ENCODE measurements around the gene SREBF1. TPM values are rescaled to one million over a fixed set of nuclear protein-coding genes. Genes with fewer than 3 reads are reported as not detected.

SREBF1 gene
- total RNA-seq, 1 donor from 2014 or later, result 23.0 TPM

DNA sequence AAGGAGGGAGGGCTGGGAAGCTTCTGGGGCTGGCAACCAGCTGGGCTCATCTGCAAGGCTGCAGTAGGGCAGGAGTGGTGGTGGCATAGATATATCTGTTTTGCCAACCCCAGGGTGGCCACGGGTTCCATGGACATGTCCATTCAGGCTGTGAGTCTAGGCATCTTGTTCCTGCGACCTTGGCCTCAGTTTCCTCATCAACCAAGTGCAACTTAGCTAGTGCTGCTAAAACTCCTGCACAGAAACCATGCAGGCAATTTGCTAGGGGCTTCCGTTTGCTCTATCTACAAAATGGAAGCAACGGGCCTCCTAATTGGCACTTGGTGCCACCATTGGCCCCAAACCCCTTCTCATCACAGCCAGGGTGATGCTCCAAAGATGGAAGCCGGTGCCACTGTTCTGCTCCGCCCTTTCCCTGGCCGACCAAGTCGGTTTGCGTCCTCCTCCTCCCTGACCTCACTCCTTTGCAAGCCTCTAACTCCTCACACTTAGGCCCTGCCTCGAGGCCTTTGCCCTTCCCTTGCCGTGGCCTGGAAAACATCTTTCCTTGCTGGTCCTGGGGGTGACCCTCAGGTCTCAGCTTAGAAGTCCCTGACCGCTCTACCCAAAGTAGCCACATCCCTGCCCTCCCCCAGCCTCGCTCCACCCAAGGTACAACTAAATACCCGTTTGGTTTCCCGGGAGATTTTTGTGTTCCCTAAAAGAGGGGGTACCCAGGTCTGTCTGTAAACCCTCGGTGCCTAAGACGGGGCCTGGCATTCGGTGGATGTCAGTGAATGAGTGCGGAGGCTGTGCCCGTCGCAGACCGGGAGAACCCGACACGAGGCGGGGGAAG lies 1.2 kb downstream of the SREBF1 start:
- H3K4me3 ChIP-seq (ENCODE audit: low read length in 3 of 3), result peak overlapping the region; percentile 66 to 93 (median 91)
- peak overlapping the region; percentile 100 for H3K27ac ChIP-seq (ENCODE audit: low read depth, low read length)
- no peaks in the 10 kb centered on the region for H3K9me3 ChIP-seq (ENCODE audit: control insufficient read depth in 3 of 3, low read length in 3 of 3)
- peak overlapping the region; percentile 98 to 100 (median 100) for H3K9ac ChIP-seq (ENCODE audit: low read depth in 1 of 3, low read length in 3 of 3)
- H3K27me3 ChIP-seq (ENCODE audit: control insufficient read depth in 3 of 3, insufficient read depth in 3 of 3, low read length in 3 of 3), result no peaks in the 10 kb centered on the region
- peaks cover 0 to 12% (median 0%) of the 10 kb centered on the region in 3 donors for H3K36me3 ChIP-seq (ENCODE audit: control insufficient read depth in 3 of 3, insufficient read depth in 3 of 3, low read length in 3 of 3)
- peaks cover 68 to 76% (median 69%) of the 10 kb centered on the region in 3 donors for H3K4me1 ChIP-seq (ENCODE audit: control insufficient read depth in 3 of 3, insufficient read depth in 3 of 3, low read length in 3 of 3)

DNA sequence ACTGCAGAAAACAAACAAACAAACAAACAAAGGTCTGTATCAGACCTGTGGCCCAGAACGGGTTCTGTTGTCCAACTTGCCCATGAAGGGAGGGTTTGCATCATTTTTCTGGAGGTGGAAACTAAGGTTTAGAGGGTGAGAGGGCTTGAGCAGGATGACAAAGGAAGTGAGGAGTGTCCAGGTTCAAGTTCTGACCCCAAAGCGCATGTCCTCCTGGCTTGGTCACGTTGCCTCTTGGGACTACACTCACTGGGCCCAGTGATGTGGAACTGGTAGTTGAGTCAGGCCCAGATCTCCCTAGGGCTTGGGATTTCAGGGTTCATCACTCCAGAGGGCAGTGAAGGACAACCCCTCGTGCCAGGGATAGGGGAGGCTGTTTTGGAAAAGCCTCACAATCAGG lies 1.8 kb downstream of the SREBF1 start:
- Histone ChIP-seq H3K9me3 (ENCODE audit: control insufficient read depth in 3 of 3, low read length in 3 of 3) (no peaks in the 10 kb centered on the region), H3K4me1 (ENCODE audit: control insufficient read depth in 3 of 3, insufficient read depth in 3 of 3, low read length in 3 of 3) (peaks cover 71 to 79% (median 72%) of the 10 kb centered on the region in 3 donors), H3K27me3 (ENCODE audit: control insufficient read depth in 3 of 3, insufficient read depth in 3 of 3, low read length in 3 of 3) (no peaks in the 10 kb centered on the region), H3K27ac (ENCODE audit: low read depth, low read length) (peak overlapping the region; percentile 100), H3K4me3 (ENCODE audit: low read length in 3 of 3) (peak overlapping the region; percentile 66 to 93 (median 91)), H3K9ac (ENCODE audit: low read depth in 1 of 3, low read length in 3 of 3) (peak overlapping the region; percentile 98 to 100 (median 100)), H3K36me3 (ENCODE audit: control insufficient read depth in 3 of 3, insufficient read depth in 3 of 3, low read length in 3 of 3) (peaks cover 0 to 12% (median 0%) of the 10 kb centered on the region in 3 donors)

DNA sequence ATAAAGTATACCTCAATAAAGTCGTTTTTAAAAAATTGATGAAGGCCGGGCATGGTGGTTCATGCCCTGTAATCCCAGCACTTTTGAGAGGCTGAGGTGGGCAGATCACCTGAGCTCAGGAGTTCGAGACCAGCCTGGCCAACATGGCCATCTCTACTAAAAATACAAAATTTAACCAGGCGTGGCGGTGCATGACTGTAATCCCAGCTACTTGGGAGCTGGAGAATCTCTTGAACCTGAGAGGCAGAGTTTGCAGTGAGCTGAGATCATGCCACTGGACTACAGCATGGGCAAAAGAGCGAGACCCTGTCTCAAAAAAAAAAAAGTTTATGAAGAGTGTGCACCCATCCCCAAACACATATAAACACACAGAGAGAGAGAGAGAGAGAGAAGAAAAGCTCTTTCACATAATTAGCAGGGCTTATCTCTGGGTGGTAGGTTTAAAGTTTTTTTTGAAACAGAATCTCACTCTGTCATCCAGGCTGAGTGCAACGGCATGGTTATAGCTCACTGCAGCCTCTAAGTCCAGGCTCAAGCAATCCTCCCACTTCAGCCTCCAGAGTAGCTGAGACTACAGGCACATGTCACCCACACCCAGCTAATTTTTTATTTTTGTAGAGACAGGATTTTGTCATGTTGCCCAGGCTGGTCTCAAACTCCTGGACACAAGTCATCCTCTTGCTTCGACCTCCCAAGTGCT lies 3.0 kb downstream of the SREBF1 start:
- Histone ChIP-seq H3K27ac (ENCODE audit: low read depth, low read length) (peak overlapping the region; percentile 100), H3K4me3 (ENCODE audit: low read length in 3 of 3) (peak overlapping the region in 1 of 3 donors; percentile 10), H3K36me3 (ENCODE audit: control insufficient read depth in 3 of 3, insufficient read depth in 3 of 3, low read length in 3 of 3) (peaks cover 0 to 12% (median 0%) of the 10 kb centered on the region in 3 donors), H3K4me1 (ENCODE audit: control insufficient read depth in 3 of 3, insufficient read depth in 3 of 3, low read length in 3 of 3) (peaks cover 69 to 77% (median 69%) of the 10 kb centered on the region in 3 donors), H3K9me3 (ENCODE audit: control insufficient read depth in 3 of 3, low read length in 3 of 3) (no peaks in the 10 kb centered on the region), H3K27me3 (ENCODE audit: control insufficient read depth in 3 of 3, insufficient read depth in 3 of 3, low read length in 3 of 3) (no peaks in the 10 kb centered on the region), H3K9ac (ENCODE audit: low read depth in 1 of 3, low read length in 3 of 3) (peak overlapping the region in 2 of 3 donors; percentile 38 to 40)

DNA sequence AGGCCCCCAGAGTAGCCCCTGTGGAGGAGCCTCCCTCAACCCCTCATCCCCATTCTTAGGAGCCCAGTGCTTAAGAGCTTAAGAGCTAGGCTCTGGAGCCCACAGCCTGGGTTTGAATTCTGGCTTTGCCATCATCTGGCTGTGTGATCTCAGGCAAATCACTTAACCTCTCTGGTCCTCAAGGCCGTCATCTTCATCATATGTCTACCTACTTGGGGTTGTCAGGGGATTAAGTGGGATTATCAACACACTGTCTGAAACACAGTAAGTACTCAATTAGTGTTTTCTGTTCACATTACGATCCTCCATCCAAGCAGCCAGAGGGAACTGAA lies 4.8 kb downstream of the SREBF1 start:
- H3K36me3 ChIP-seq (ENCODE audit: control insufficient read depth in 3 of 3, insufficient read depth in 3 of 3, low read length in 3 of 3), result peaks cover 0 to 12% (median 0%) of the 10 kb centered on the region in 3 donors
- no peak overlapping the region for H3K27ac ChIP-seq (ENCODE audit: low read depth, low read length)
- no peak overlapping the region for H3K4me3 ChIP-seq (ENCODE audit: low read length in 3 of 3)
- peaks cover 69 to 77% (median 69%) of the 10 kb centered on the region in 3 donors for H3K4me1 ChIP-seq (ENCODE audit: control insufficient read depth in 3 of 3, insufficient read depth in 3 of 3, low read length in 3 of 3)
- H3K9ac ChIP-seq (ENCODE audit: low read depth in 1 of 3, low read length in 3 of 3), result peak overlapping the region; percentile 24 to 69 (median 50)
- no peaks in the 10 kb centered on the region for H3K9me3 ChIP-seq (ENCODE audit: control insufficient read depth in 3 of 3, low read length in 3 of 3)
- H3K27me3 ChIP-seq (ENCODE audit: control insufficient read depth in 3 of 3, insufficient read depth in 3 of 3, low read length in 3 of 3), result no peaks in the 10 kb centered on the region

DNA sequence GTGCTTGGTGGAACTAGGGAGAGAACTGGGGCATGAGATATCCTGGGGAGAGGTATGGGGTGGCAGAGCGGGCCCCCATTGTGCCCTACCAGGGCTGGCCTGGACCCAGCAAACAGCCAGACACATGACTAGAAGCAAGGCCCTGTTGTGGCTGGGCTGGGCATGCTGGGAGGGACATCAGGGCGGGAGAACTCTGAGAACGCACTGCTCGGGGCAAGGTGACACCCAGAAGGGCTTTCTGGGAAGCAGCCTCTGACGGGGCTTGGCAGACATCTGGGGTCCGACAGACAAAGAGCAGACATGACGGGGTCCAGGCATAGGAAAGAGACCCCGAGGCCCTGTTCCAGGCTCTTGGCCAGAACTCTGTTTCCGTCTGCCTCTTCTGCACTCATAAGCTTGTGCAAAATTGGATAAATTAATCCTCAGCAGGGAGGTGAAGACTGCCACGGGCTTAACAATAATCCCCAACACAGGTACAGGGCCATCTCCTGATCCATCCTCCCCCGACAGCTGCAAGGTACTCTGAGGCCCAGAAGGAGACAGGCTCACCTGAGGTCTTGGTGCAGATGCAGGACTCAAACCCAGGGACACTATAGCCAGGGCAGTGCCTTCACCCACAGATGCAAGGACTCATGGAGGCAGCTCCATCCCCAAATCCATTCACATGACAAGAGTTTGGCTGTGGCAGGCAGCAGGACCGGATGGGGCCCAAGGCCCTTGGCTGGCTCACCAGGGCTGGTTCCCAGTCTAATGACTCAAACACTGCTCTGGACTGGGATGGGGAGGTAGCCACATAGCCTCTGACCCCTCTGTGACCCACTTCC lies 5.4 kb downstream of the SREBF1 start:
- Histone ChIP-seq H3K27ac (ENCODE audit: low read depth, low read length) (peak overlapping the region; percentile 82), H3K9me3 (ENCODE audit: control insufficient read depth in 3 of 3, low read length in 3 of 3) (no peaks in the 10 kb centered on the region), H3K4me3 (ENCODE audit: low read length in 3 of 3) (peak overlapping the region in 1 of 3 donors; percentile 1), H3K9ac (ENCODE audit: low read depth in 1 of 3, low read length in 3 of 3) (peak overlapping the region; percentile 24 to 74 (median 69)), H3K4me1 (ENCODE audit: control insufficient read depth in 3 of 3, insufficient read depth in 3 of 3, low read length in 3 of 3) (peaks cover 73 to 82% (median 75%) of the 10 kb centered on the region in 3 donors), H3K36me3 (ENCODE audit: control insufficient read depth in 3 of 3, insufficient read depth in 3 of 3, low read length in 3 of 3) (peaks cover 0 to 12% (median 0%) of the 10 kb centered on the region in 3 donors), H3K27me3 (ENCODE audit: control insufficient read depth in 3 of 3, insufficient read depth in 3 of 3, low read length in 3 of 3) (no peaks in the 10 kb centered on the region)

DNA sequence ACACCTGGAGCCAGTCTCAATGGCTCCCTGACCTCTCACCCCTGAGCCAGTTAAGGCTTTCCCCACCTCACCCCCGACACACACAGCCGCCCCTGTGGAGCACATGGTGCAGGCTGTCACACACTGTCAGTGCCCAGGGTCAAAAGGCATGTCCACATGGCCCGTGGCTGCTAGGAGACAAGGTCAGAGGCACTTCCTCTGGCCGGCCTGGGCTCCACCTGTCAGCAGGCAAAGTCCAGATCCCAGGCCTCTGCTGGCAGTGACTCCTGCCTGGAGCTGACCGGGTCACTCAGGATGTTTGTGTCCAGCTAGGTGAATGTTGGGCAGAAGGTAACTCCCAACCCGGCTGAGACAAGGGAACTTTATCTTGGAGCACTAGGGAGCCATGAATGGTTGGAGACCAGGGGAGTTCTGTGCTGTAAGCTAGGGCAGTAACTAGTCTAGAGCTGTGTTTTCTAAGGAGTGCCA lies 6.0 kb downstream of the SREBF1 start:
- Histone ChIP-seq H3K27ac (ENCODE audit: low read depth, low read length) (peak overlapping the region; percentile 82), H3K9ac (ENCODE audit: low read depth in 1 of 3, low read length in 3 of 3) (peak overlapping the region; percentile 45 to 74 (median 69)), H3K36me3 (ENCODE audit: control insufficient read depth in 3 of 3, insufficient read depth in 3 of 3, low read length in 3 of 3) (peaks cover 0 to 12% (median 0%) of the 10 kb centered on the region in 3 donors), H3K27me3 (ENCODE audit: control insufficient read depth in 3 of 3, insufficient read depth in 3 of 3, low read length in 3 of 3) (no peaks in the 10 kb centered on the region), H3K4me1 (ENCODE audit: control insufficient read depth in 3 of 3, insufficient read depth in 3 of 3, low read length in 3 of 3) (peaks cover 78 to 86% (median 79%) of the 10 kb centered on the region in 3 donors), H3K4me3 (ENCODE audit: low read length in 3 of 3) (no peak overlapping the region), H3K9me3 (ENCODE audit: control insufficient read depth in 3 of 3, low read length in 3 of 3) (no peaks in the 10 kb centered on the region)

DNA sequence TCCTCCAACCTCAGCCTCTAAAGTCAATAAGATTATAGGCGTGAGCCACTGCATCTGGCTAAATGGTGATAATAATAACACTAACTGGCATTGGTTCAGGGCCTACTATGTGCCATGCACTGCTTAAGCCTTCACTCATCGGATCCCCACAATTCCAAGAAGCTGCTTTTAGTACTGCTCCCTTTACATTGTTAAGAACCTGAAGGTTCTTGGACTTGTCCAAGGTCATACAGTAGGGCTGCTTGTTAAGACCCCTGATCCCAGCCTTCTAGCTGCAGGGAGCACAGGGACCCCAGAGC lies 6.6 kb downstream of the SREBF1 start:
- Histone ChIP-seq H3K36me3 (ENCODE audit: control insufficient read depth in 3 of 3, insufficient read depth in 3 of 3, low read length in 3 of 3) (peaks cover 0 to 12% (median 0%) of the 10 kb centered on the region in 3 donors), H3K9me3 (ENCODE audit: control insufficient read depth in 3 of 3, low read length in 3 of 3) (no peaks in the 10 kb centered on the region), H3K27me3 (ENCODE audit: control insufficient read depth in 3 of 3, insufficient read depth in 3 of 3, low read length in 3 of 3) (no peaks in the 10 kb centered on the region), H3K4me3 (ENCODE audit: low read length in 3 of 3) (no peak overlapping the region), H3K4me1 (ENCODE audit: control insufficient read depth in 3 of 3, insufficient read depth in 3 of 3, low read length in 3 of 3) (peaks cover 77 to 85% (median 79%) of the 10 kb centered on the region in 3 donors), H3K9ac (ENCODE audit: low read depth in 1 of 3, low read length in 3 of 3) (peak overlapping the region; percentile 45 to 74 (median 69)), H3K27ac (ENCODE audit: low read depth, low read length) (peak overlapping the region; percentile 82)

DNA sequence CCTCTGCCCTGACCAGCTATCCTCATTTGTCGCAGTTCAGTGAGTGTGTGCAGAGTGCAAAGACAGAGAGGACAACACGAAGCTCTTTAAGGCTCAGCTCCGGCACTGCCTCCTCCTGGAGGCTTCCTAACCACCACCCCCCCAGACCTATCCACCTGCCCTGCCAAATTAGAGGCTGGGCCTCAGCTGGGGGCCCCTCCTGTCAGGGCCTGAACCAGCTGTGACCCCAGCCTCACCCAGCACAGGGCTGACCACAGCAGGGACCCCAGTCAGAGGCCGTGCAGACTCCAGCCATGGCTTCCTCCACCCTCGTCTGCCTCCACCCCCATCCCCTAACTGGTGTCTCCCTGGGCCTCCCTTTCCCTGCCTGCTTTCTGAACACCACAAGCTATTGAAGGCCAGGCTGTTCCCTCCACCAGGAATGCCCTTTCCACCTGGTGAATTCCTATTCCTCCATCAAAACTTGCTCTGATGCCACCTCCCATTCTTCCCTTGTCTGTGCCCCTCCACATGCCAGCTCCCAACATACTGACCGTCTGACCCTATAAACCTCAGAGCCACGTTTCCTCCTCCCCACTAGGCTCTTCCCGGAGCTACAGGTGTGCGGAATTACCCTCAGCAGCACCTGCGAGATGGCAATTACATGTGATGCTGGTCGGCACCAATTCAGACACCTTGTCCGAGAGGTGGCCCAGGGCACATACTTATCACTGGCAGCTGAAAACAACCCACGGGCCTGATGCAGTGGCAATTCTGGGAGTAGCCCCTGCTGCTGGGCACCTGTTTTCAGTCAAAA lies 8.8 kb downstream of the SREBF1 start:
- H3K36me3 ChIP-seq (ENCODE audit: control insufficient read depth in 3 of 3, insufficient read depth in 3 of 3, low read length in 3 of 3), result peaks cover 0 to 12% (median 0%) of the 10 kb centered on the region in 3 donors
- no peak overlapping the region for H3K4me3 ChIP-seq (ENCODE audit: low read length in 3 of 3)
- H3K9me3 ChIP-seq (ENCODE audit: control insufficient read depth in 3 of 3, low read length in 3 of 3), result no peaks in the 10 kb centered on the region
- H3K27me3 ChIP-seq (ENCODE audit: control insufficient read depth in 3 of 3, insufficient read depth in 3 of 3, low read length in 3 of 3), result no peaks in the 10 kb centered on the region
- peak overlapping the region; percentile 100 for H3K27ac ChIP-seq (ENCODE audit: low read depth, low read length)
- peak overlapping the region in 1 of 3 donors; percentile 45 for H3K9ac ChIP-seq (ENCODE audit: low read depth in 1 of 3, low read length in 3 of 3)
- H3K4me1 ChIP-seq (ENCODE audit: control insufficient read depth in 3 of 3, insufficient read depth in 3 of 3, low read length in 3 of 3), result peaks cover 84 to 87% (median 87%) of the 10 kb centered on the region in 3 donors
